ENCODE data around the gene SP6. TPM values are rescaled to one million over a fixed set of nuclear protein-coding genes. Genes with fewer than 3 reads are reported as not detected.
A peak's percentile ranks its signal among the peaks of the same experiment; 100 is the strongest.

SP6 gene
- total RNA-seq, result not detected

- DNase-seq (ENCODE audit: low spot score), result no peak
- peak within 1 kb of the TSS; percentile 59 for H3K4me3 ChIP-seq
- peaks cover 8 to 31% of the 10 kb centered on the region in 2 donors for H3K4me1 ChIP-seq (ENCODE audit: control insufficient read depth in 1 of 2, low read depth in 2 of 2)
- TF ChIP-seq CTCF (IDR thresholded peaks at IDR 0.05), result no peak
- H3K27me3 ChIP-seq (replicated peaks; ENCODE audit: insufficient read depth), result peaks cover 38% of the 10 kb centered on the region
- H3K36me3 ChIP-seq, result no peaks in the 10 kb centered on the region
- peak; percentile 57 for ATAC-seq (ENCODE audit: insufficient number of reproducible peaks, low FRiP score, low read depth)
- no peak within 1 kb of the TSS for H3K27ac ChIP-seq
- H3K9me3 ChIP-seq, result no peaks in the 10 kb centered on the region
These were observed at the start of gene SP6 for GRCh38 chr17:47850692-47851573. Gene SP6, minus strand, starts transcription at chr17:47851163. Its CDS starts 2,734 bp downstream, at chr17:47848429.

- H3K4me3 ChIP-seq, result no peak overlapping the region
- H3K36me3 ChIP-seq, result no peaks in the 10 kb centered on the region
- ATAC-seq (ENCODE audit: insufficient number of reproducible peaks, low FRiP score, low read depth), result no peak
- no peak for DNase-seq (ENCODE audit: low spot score)
- peaks cover 34 to 79% of the 10 kb centered on the region in 2 donors for H3K4me1 ChIP-seq (ENCODE audit: control insufficient read depth in 1 of 2, low read depth in 2 of 2)
- H3K27me3 ChIP-seq (replicated peaks; ENCODE audit: insufficient read depth), result no peaks in the 10 kb centered on the region
- TF ChIP-seq CTCF (IDR thresholded peaks at IDR 0.05), result no peak
- H3K9me3 ChIP-seq, result no peaks in the 10 kb centered on the region
- H3K27ac ChIP-seq, result peak overlapping the region; percentile 29 to 74
These were observed 48.7 kb upstream of the SP6 start for GRCh38 chr17:47899643-47900042.

- peak overlapping the region; percentile 97 for H3K27ac ChIP-seq
These were observed 47.3 kb upstream of the SP6 start for GRCh38 chr17:47898241-47898640.

GRCh38 chr17:47897561-47897960 is 46.6 kb upstream of the SP6 start:
- Histone ChIP-seq H3K9me3 (no peaks in the 10 kb centered on the region), H3K27ac (peak overlapping the region; percentile 97), H3K4me3 (peak overlapping the region; percentile 87), H3K4me1 (ENCODE audit: control insufficient read depth in 1 of 2, low read depth in 2 of 2) (peaks cover 31 to 63% of the 10 kb centered on the region in 2 donors), H3K27me3 (replicated peaks; ENCODE audit: insufficient read depth) (no peaks in the 10 kb centered on the region), H3K36me3 (no peaks in the 10 kb centered on the region)
- no peak for DNase-seq (ENCODE audit: low spot score)
- TF ChIP-seq CTCF (IDR thresholded peaks at IDR 0.05), result no peak
- no peak for ATAC-seq (ENCODE audit: insufficient number of reproducible peaks, low FRiP score, low read depth)

More at GRCh38 chr17:47898241-47898640, 47.3 kb upstream of the SP6 start:
- no peak for TF ChIP-seq CTCF (IDR thresholded peaks at IDR 0.05)
- no peak for ATAC-seq (ENCODE audit: insufficient number of reproducible peaks, low FRiP score, low read depth)
- Histone ChIP-seq H3K4me1 (ENCODE audit: control insufficient read depth in 1 of 2, low read depth in 2 of 2) (peaks cover 31 to 68% of the 10 kb centered on the region in 2 donors), H3K27me3 (replicated peaks; ENCODE audit: insufficient read depth) (no peaks in the 10 kb centered on the region), H3K9me3 (no peaks in the 10 kb centered on the region), H3K4me3 (no peak overlapping the region), H3K36me3 (no peaks in the 10 kb centered on the region)
- DNase-seq (ENCODE audit: low spot score), result no peak

GRCh38 chr17:47896672-47897490 is 45.9 kb upstream of the SP6 start:
- Histone ChIP-seq H3K4me1 (ENCODE audit: control insufficient read depth in 1 of 2, low read depth in 2 of 2) (peaks cover 31 to 58% of the 10 kb centered on the region in 2 donors), H3K9me3 (no peaks in the 10 kb centered on the region), H3K27ac (peak overlapping the region; percentile 97), H3K27me3 (replicated peaks; ENCODE audit: insufficient read depth) (no peaks in the 10 kb centered on the region), H3K4me3 (peak overlapping the region; percentile 87), H3K36me3 (no peaks in the 10 kb centered on the region)
- DNase-seq (ENCODE audit: low spot score), result no peak
- TF ChIP-seq CTCF (IDR thresholded peaks at IDR 0.05), result no peak
- ATAC-seq (ENCODE audit: insufficient number of reproducible peaks, low FRiP score, low read depth), result no peak
